Loucy (cell line): Measurements from ENCODE around the gene SNRNP40.

Experiments used
- CTCF ChIP-seq: fragments of 200-600 bp; sonication (generic); conservative IDR thresholded peaks from 2 replicates; pipeline ENCODE4 v1.5.1; 2014; ENCODE audit warnings: mild to moderate bottlenecking, antibody characterized with exemption, low read length
- EZH2phosphoT487 ChIP-seq: fragments of 200-600 bp; IDR thresholded peaks from 2 replicates; pipeline ENCODE4 v1.6.1; 2018; ENCODE audit warnings: antibody characterized with exemption, mild to moderate bottlenecking, moderate library complexity, borderline replicate concordance

DNA sequence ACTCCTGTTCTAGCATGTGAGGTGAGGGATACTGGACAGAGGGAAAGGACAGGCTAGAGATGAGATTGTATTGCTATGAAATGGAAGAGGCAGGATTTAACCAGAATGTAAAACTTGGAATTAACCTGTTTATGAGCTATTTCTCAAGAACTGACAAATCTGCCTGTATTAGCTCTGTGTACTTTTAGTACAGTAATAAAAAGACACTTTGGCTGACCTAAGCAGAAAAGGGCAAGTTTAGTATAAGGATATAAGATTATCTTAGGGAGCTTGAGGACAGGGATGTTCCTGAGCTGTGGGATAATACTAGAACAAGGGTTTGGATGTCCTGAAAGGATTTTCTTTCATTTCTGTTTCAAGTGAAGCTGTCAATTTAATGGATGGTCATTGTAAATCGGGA lies 11.4 kb upstream of the SNRNP40 start:
- TF ChIP-seq CTCF (no peak), EZH2phosphoT487 (no peak)
